ENCODE data around the gene IGF1R.

DNA sequence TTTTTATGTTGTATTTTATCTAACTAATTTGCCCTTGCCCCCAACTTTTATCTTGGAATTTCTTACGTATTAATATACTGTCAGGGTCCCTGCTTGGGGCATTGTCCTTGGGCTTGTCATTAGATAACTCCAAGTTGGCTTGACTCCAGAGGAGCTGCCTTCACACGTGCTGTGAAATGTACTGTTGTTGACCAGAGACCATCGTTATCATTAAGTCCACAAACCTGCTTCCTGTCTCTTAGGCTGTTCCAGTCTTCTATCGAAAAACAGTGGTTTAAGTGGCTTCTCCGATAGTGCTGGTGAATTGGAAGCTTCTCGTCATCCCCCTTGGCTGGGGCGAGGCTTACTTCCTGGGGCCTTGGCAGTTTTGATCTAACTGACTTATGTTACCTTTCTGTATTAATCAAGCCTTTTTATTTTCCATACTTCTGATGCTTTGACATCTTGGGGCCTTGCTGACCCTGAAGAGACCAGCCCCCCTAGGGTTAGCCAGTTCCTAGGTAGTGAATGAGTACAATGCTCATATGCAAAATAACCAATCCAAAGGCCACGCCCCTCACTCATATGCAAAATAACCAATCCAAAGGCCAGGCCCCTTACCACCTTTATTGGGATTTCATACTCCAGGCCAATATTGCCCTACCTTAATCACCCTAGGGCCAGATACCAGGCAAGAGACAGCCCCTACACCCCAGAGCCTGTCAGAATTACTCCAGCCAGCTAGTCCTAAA is 164.5 kb downstream of the IGF1R start:
- TF ChIP-seq ZNF256 (CRISPR knock-in tag; conservative IDR thresholded peaks at IDR 0.05): no peak
- TF ChIP-seq, protein P1, sequence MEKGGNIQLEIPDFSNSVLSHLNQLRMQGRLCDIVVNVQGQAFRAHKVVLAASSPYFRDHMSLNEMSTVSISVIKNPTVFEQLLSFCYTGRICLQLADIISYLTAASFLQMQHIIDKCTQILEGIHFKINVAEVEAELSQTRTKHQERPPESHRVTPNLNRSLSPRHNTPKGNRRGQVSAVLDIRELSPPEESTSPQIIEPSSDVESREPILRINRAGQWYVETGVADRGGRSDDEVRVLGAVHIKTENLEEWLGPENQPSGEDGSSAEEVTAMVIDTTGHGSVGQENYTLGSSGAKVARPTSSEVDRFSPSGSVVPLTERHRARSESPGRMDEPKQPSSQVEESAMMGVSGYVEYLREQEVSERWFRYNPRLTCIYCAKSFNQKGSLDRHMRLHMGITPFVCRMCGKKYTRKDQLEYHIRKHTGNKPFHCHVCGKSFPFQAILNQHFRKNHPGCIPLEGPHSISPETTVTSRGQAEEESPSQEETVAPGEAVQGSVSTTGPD (CRISPR knock-in tag; IDR thresholded peaks at IDR 0.05): no peak
- TF ChIP-seq MAX (IDR thresholded peaks at IDR 0.05): peak; percentile 75
- TF ChIP-seq, protein P2, sequence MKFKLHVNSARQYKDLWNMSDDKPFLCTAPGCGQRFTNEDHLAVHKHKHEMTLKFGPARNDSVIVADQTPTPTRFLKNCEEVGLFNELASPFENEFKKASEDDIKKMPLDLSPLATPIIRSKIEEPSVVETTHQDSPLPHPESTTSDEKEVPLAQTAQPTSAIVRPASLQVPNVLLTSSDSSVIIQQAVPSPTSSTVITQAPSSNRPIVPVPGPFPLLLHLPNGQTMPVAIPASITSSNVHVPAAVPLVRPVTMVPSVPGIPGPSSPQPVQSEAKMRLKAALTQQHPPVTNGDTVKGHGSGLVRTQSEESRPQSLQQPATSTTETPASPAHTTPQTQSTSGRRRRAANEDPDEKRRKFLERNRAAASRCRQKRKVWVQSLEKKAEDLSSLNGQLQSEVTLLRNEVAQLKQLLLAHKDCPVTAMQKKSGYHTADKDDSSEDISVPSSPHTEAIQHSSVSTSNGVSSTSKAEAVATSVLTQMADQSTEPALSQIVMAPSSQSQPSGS (CRISPR knock-in tag; IDR thresholded peaks at IDR 0.05): peak; percentile 49; the same call in 1 of the 2 replicates
- no peak for TF ChIP-seq NFATC3 (CRISPR knock-in tag; IDR thresholded peaks at IDR 0.05)
- peak; percentile 28; the same call in 1 of the 2 replicates for TF ChIP-seq FOXK2 (IDR thresholded peaks at IDR 0.05)
- TF ChIP-seq, protein P3, sequence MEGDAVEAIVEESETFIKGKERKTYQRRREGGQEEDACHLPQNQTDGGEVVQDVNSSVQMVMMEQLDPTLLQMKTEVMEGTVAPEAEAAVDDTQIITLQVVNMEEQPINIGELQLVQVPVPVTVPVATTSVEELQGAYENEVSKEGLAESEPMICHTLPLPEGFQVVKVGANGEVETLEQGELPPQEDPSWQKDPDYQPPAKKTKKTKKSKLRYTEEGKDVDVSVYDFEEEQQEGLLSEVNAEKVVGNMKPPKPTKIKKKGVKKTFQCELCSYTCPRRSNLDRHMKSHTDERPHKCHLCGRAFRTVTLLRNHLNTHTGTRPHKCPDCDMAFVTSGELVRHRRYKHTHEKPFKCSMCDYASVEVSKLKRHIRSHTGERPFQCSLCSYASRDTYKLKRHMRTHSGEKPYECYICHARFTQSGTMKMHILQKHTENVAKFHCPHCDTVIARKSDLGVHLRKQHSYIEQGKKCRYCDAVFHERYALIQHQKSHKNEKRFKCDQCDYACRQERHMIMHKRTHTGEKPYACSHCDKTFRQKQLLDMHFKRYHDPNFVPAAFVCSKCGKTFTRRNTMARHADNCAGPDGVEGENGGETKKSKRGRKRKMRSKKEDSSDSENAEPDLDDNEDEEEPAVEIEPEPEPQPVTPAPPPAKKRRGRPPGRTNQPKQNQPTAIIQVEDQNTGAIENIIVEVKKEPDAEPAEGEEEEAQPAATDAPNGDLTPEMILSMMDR (CRISPR knock-in tag; IDR thresholded peaks at IDR 0.05): no peak
- no peak for TF ChIP-seq ZFP36L2 (CRISPR knock-in tag; IDR thresholded peaks at IDR 0.05)
- TF ChIP-seq, protein P4, sequence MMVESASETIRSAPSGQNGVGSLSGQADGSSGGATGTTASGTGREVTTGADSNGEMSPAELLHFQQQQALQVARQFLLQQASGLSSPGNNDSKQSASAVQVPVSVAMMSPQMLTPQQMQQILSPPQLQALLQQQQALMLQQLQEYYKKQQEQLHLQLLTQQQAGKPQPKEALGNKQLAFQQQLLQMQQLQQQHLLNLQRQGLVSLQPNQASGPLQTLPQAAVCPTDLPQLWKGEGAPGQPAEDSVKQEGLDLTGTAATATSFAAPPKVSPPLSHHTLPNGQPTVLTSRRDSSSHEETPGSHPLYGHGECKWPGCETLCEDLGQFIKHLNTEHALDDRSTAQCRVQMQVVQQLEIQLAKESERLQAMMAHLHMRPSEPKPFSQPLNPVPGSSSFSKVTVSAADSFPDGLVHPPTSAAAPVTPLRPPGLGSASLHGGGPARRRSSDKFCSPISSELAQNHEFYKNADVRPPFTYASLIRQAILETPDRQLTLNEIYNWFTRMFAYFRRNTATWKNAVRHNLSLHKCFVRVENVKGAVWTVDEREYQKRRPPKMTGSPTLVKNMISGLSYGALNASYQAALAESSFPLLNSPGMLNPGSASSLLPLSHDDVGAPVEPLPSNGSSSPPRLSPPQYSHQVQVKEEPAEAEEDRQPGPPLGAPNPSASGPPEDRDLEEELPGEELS (CRISPR knock-in tag; IDR thresholded peaks at IDR 0.05): peak; percentile 92
- no peak; the same call in 1 of the 2 replicates for TF ChIP-seq ZNF263 (CRISPR knock-in tag; IDR thresholded peaks at IDR 0.05)
- TF ChIP-seq POLR2A (IDR thresholded peaks at IDR 0.05; ENCODE audit: insufficient read depth in 1 of 2, low read depth in 2 of 2, low read length in 2 of 2): no peak
- TF ChIP-seq RBAK (CRISPR knock-in tag; IDR thresholded peaks at IDR 0.05): no peak
